WERI-Rb-1 (cell line): ENCODE data around the gene MCAT.

Source experiments
- DNase-seq: peaks from one replicate; pipeline ENCODE4 v3.0.0-alpha.2; 2020
- H3K27ac ChIP-seq: fragments of 250-450 bp; sonication (Bioruptor Pico); 2 replicates; pipeline ENCODE4 v1.5.1; 2020; ENCODE audit warnings: mild to moderate bottlenecking, moderate library complexity
- H3K27me3 ChIP-seq: fragments of 250-450 bp; sonication (Bioruptor Pico); 2 replicates; pipeline ENCODE4 v1.5.1; 2021; ENCODE audit warnings: mild to moderate bottlenecking, low read depth, moderate library complexity; ENCODE audit not compliant: insufficient read depth, severe bottlenecking
- H3K36me3 ChIP-seq: fragments of 250-450 bp; sonication (Bioruptor Pico); 2 replicates; pipeline ENCODE4 v1.5.1; 2020; ENCODE audit warnings: mild to moderate bottlenecking, moderate library complexity
- H3K4me3 ChIP-seq: 2 replicates; pipeline ENCODE4 v1.5.1; 2011; ENCODE audit warnings: low read depth, mild to moderate bottlenecking, control low read depth, low read length
- H3K9me3 ChIP-seq: fragments of 250-450 bp; sonication (Bioruptor Pico); 2 replicates; pipeline ENCODE4 v1.5.1; 2021; ENCODE audit warnings: mild to moderate bottlenecking, moderate library complexity; ENCODE audit not compliant: severe bottlenecking
- CTCF ChIP-seq: IDR thresholded peaks from 2 replicates; pipeline ENCODE4 v1.5.1; 2011; ENCODE audit warnings: low read depth, mild to moderate bottlenecking, control low read depth, inconsistent platforms, low read length

Gene MCAT

GRCh38 chr22:43154887-43155536 lies 11.8 kb upstream of the MCAT start:
- Histone ChIP-seq H3K4me3 (no peak overlapping the region), H3K9me3 (no peaks in the 10 kb centered on the region), H3K27ac (no peak overlapping the region), H3K27me3 (no peaks in the 10 kb centered on the region), H3K36me3 (no peaks in the 10 kb centered on the region)
- no peak for TF ChIP-seq CTCF
- no peak for DNase-seq

- H3K9me3 ChIP-seq = no peaks in the 10 kb centered on the region
- DNase-seq = no peak
- H3K27me3 ChIP-seq = no peaks in the 10 kb centered on the region
- H3K4me3 ChIP-seq = no peak overlapping the region
- TF ChIP-seq CTCF = no peak
- H3K27ac ChIP-seq = no peak overlapping the region
- no peaks in the 10 kb centered on the region for H3K36me3 ChIP-seq
These were observed 10.7 kb upstream of the MCAT start for GRCh38 chr22:43153899-43154298.

- Histone ChIP-seq H3K27ac (no peak overlapping the region), H3K9me3 (no peaks in the 10 kb centered on the region), H3K36me3 (no peaks in the 10 kb centered on the region), H3K27me3 (no peaks in the 10 kb centered on the region), H3K4me3 (no peak overlapping the region)
- DNase-seq = no peak
- TF ChIP-seq CTCF = no peak
These were observed 9.3 kb upstream of the MCAT start for GRCh38 chr22:43152357-43153071.

GRCh38 chr22:43152003-43152356 lies 8.8 kb upstream of the MCAT start:
- H3K9me3 ChIP-seq = no peaks in the 10 kb centered on the region
- TF ChIP-seq CTCF = no peak
- no peaks in the 10 kb centered on the region for H3K27me3 ChIP-seq
- no peaks in the 10 kb centered on the region for H3K36me3 ChIP-seq
- no peak overlapping the region for H3K27ac ChIP-seq
- H3K4me3 ChIP-seq = no peak overlapping the region
- DNase-seq = no peak

GRCh38 chr22:43151251-43152002 lies 8.2 kb upstream of the MCAT start, which contains the start of gene TSPO:
Gene TSPO, plus strand, starts transcription at chr22:43151559. Its CDS starts 7,680 bp downstream, at chr22:43159239.
- no peak for DNase-seq

More at GRCh38 chr22:43151251-43152002, 8.2 kb upstream of the MCAT start, which contains the start of gene TSPO:
- no peak within 1 kb of the TSS for H3K4me3 ChIP-seq
- no peaks in the 10 kb centered on the region for H3K36me3 ChIP-seq
- no peak for TF ChIP-seq CTCF
- no peaks in the 10 kb centered on the region for H3K9me3 ChIP-seq
- no peaks in the 10 kb centered on the region for H3K27me3 ChIP-seq
- no peak within 1 kb of the TSS for H3K27ac ChIP-seq
